Karpas-422 (cell line): Measurements from ENCODE around the gene ACVR1B. TPM values are rescaled to one million over a fixed set of nuclear protein-coding genes. Genes with fewer than 3 reads are reported as not detected.
A peak's percentile ranks its signal among the peaks of the same experiment; 100 is the strongest.

Experiments
- DNase-seq: peaks from one replicate; pipeline ENCODE4 v3.0.0-alpha.2; 2015
- H2AFZ ChIP-seq: fragments of 200-600 bp; sonication (generic); 2 replicates; pipeline ENCODE4 v1.6.1; 2014; ENCODE audit warnings: antibody characterized with exemption, low read length, mixed read lengths
- H3K27ac ChIP-seq: fragments of 200-600 bp; sonication (generic); 2 replicates; pipeline ENCODE4 v1.5.1; 2014; ENCODE audit warnings: mild to moderate bottlenecking, low read length, moderate library complexity
- H3K27me3 ChIP-seq: fragments of 200-600 bp; sonication (generic); 2 replicates; pipeline ENCODE4 v1.6.1; 2014; ENCODE audit warnings: low read length, mixed read lengths
- H3K36me3 ChIP-seq: fragments of 200-600 bp; sonication (generic); 2 replicates; pipeline ENCODE4 v1.6.1; 2014; ENCODE audit warnings: low read length, mixed read lengths; ENCODE audit not compliant: insufficient read depth
- H3K4me1 ChIP-seq: fragments of 200-600 bp; sonication (generic); 2 replicates; pipeline ENCODE4 v1.6.1; 2014; ENCODE audit warnings: mild to moderate bottlenecking, low read length, mixed read lengths
- H3K4me2 ChIP-seq: fragments of 200-600 bp; sonication (generic); 2 replicates; pipeline ENCODE4 v1.6.1; 2014; ENCODE audit warnings: low read length, low read depth, mild to moderate bottlenecking; ENCODE audit not compliant: poor library complexity, severe bottlenecking
- H3K4me3 ChIP-seq: fragments of 200-600 bp; sonication (generic); 2 replicates; pipeline ENCODE4 v1.5.1; 2014; ENCODE audit warnings: mild to moderate bottlenecking, antibody characterized with exemption, low read length, mixed read lengths
- H3K79me2 ChIP-seq: fragments of 200-600 bp; sonication (generic); 2 replicates; pipeline ENCODE4 v1.6.1; 2014; ENCODE audit warnings: mild to moderate bottlenecking, low read length, mixed read lengths
- H3K9ac ChIP-seq: fragments of 200-600 bp; sonication (generic); 2 replicates; pipeline ENCODE4 v1.6.0; 2014; ENCODE audit warnings: low read length
- H3K9me2 ChIP-seq: fragments of 200-600 bp; sonication (generic), shearing (Covaris generic); replicated peaks from 2 replicates; pipeline ENCODE4 v1.6.0; 2014; ENCODE audit warnings: mild to moderate bottlenecking, low read length, moderate library complexity; ENCODE audit not compliant: insufficient read depth
- H3K9me3 ChIP-seq: fragments of 300-700, 200-600 bp; sonication (generic); 2 replicates; pipeline ENCODE4 v1.6.1; 2014; ENCODE audit warnings: low read length, mixed read lengths
- H4K20me1 ChIP-seq: fragments of 200-600 bp; sonication (generic); 2 replicates; pipeline ENCODE4 v1.6.1; 2014; ENCODE audit warnings: mild to moderate bottlenecking, antibody characterized with exemption, low read length, low read depth; ENCODE audit not compliant: insufficient read depth
- total RNA-seq: library from RNA; depleted of rRNA; stranded (reverse); fragments of >200 nt; shearing (Covaris generic); gene quantifications from 2 replicates; pipeline ENCODE4 v1.2.3, GENCODE V29; 2014; ENCODE audit warnings: low replicate concordance

Gene ACVR1B
- total RNA-seq, 1 experiment from 2014 or later: 2.4 TPM

- H3K9ac ChIP-seq: peak overlapping the region; percentile 32
- H3K36me3 ChIP-seq: no peaks in the 10 kb centered on the region
- H3K79me2 ChIP-seq: no peaks in the 10 kb centered on the region
- no peaks in the 10 kb centered on the region for H3K9me2 ChIP-seq
- H3K9me3 ChIP-seq: no peaks in the 10 kb centered on the region
- no peak overlapping the region for H2AFZ ChIP-seq
- 0 out of 2 replicates have a peak, but pooled peaks cover 2% of the 10 kb centered on the region for H3K27me3 ChIP-seq
- H3K4me3 ChIP-seq: no peak overlapping the region
- no peak overlapping the region for H3K4me2 ChIP-seq
- no peaks in the 10 kb centered on the region for H4K20me1 ChIP-seq
- 0 out of 2 replicates have a peak overlapping the region, but pooled peaks have one; percentile 4 for H3K27ac ChIP-seq
- peaks cover 54% of the 10 kb centered on the region for H3K4me1 ChIP-seq
- peak; percentile 65 for DNase-seq
Observed at GRCh38 chr12:52027085-52027843, 75.8 kb downstream of the ACVR1B start.

- DNase-seq: peak; percentile 83
- Histone ChIP-seq H3K4me1 (peaks cover 56% of the 10 kb centered on the region), H3K4me3 (peak overlapping the region; percentile 29; the same call in 1 of the 2 replicates), H3K27me3 (no peaks in the 10 kb centered on the region), H3K9me2 (no peaks in the 10 kb centered on the region), H4K20me1 (no peaks in the 10 kb centered on the region), H2AFZ (no peak overlapping the region), H3K9ac (peak overlapping the region; percentile 32; the same call in 1 of the 2 replicates), H3K36me3 (no peaks in the 10 kb centered on the region), H3K79me2 (no peaks in the 10 kb centered on the region), H3K4me2 (peak overlapping the region; percentile 54), H3K9me3 (no peaks in the 10 kb centered on the region), H3K27ac (no peak overlapping the region)
Observed at GRCh38 chr12:52029685-52030084, 78.2 kb downstream of the ACVR1B start.

GRCh38 chr12:52032446-52032803, 80.9 kb downstream of the ACVR1B start:
- Histone ChIP-seq H3K4me2 (peak overlapping the region; percentile 91), H3K79me2 (no peaks in the 10 kb centered on the region), H2AFZ (peak overlapping the region; percentile 95), H3K36me3 (no peaks in the 10 kb centered on the region), H4K20me1 (no peaks in the 10 kb centered on the region), H3K9me2 (no peaks in the 10 kb centered on the region), H3K4me3 (peak overlapping the region; percentile 68; the same call in 1 of the 2 replicates), H3K4me1 (peaks cover 45% of the 10 kb centered on the region), H3K27me3 (no peaks in the 10 kb centered on the region), H3K27ac (no peak overlapping the region), H3K9ac (peak overlapping the region; percentile 57), H3K9me3 (no peaks in the 10 kb centered on the region)
- DNase-seq: no peak

- Histone ChIP-seq H3K4me2 (peak overlapping the region; percentile 91), H3K27ac (peak overlapping the region; percentile 36; the same call in 1 of the 2 replicates), H3K36me3 (no peaks in the 10 kb centered on the region), H3K4me3 (peak overlapping the region; percentile 68), H2AFZ (peak overlapping the region; percentile 95), H3K9ac (peak overlapping the region; percentile 77), H3K9me2 (no peaks in the 10 kb centered on the region), H3K4me1 (peaks cover 44% of the 10 kb centered on the region), H3K79me2 (no peaks in the 10 kb centered on the region), H3K9me3 (no peaks in the 10 kb centered on the region), H3K27me3 (no peaks in the 10 kb centered on the region), H4K20me1 (no peaks in the 10 kb centered on the region)
- DNase-seq: peak; percentile 97
Observed at GRCh38 chr12:52032804-52033445, 81.4 kb downstream of the ACVR1B start.

- H3K9me2 ChIP-seq: no peaks in the 10 kb centered on the region
- peak overlapping the region; percentile 91 for H3K4me2 ChIP-seq
- peak overlapping the region; percentile 85 for H2AFZ ChIP-seq
- no peaks in the 10 kb centered on the region for H3K79me2 ChIP-seq
- H3K4me1 ChIP-seq: peaks cover 44% of the 10 kb centered on the region
- no peaks in the 10 kb centered on the region for H3K27me3 ChIP-seq
- H3K9me3 ChIP-seq: no peaks in the 10 kb centered on the region
- DNase-seq: peak; percentile 55
- peak overlapping the region; percentile 36; the same call in 1 of the 2 replicates for H3K27ac ChIP-seq
- no peaks in the 10 kb centered on the region for H3K36me3 ChIP-seq
- no peaks in the 10 kb centered on the region for H4K20me1 ChIP-seq
- H3K9ac ChIP-seq: peak overlapping the region; percentile 77
- H3K4me3 ChIP-seq: peak overlapping the region; percentile 68
Observed at GRCh38 chr12:52033446-52034140, 82.1 kb downstream of the ACVR1B start.

- H3K4me1 ChIP-seq: peaks cover 32% of the 10 kb centered on the region
- H4K20me1 ChIP-seq: no peaks in the 10 kb centered on the region
- no peak overlapping the region for H3K4me3 ChIP-seq
- no peak overlapping the region for H3K9ac ChIP-seq
- DNase-seq: no peak
- no peaks in the 10 kb centered on the region for H3K9me2 ChIP-seq
- H3K79me2 ChIP-seq: no peaks in the 10 kb centered on the region
- no peak overlapping the region for H2AFZ ChIP-seq
- H3K9me3 ChIP-seq: no peaks in the 10 kb centered on the region
- H3K4me2 ChIP-seq: no peak overlapping the region
- H3K36me3 ChIP-seq: no peaks in the 10 kb centered on the region
- H3K27me3 ChIP-seq: no peaks in the 10 kb centered on the region
- no peak overlapping the region for H3K27ac ChIP-seq
Observed at GRCh38 chr12:52035190-52035589, 83.7 kb downstream of the ACVR1B start.

GRCh38 chr12:52035926-52036325, 84.4 kb downstream of the ACVR1B start:
- Histone ChIP-seq H3K9ac (no peak overlapping the region), H3K79me2 (no peaks in the 10 kb centered on the region), H3K9me2 (no peaks in the 10 kb centered on the region), H3K4me3 (no peak overlapping the region), H4K20me1 (0 out of 2 replicates have a peak, but pooled peaks cover 4% of the 10 kb centered on the region), H3K27me3 (no peaks in the 10 kb centered on the region), H3K9me3 (no peaks in the 10 kb centered on the region), H2AFZ (no peak overlapping the region), H3K4me2 (no peak overlapping the region), H3K27ac (no peak overlapping the region), H3K4me1 (peaks cover 31% of the 10 kb centered on the region), H3K36me3 (no peaks in the 10 kb centered on the region)
- DNase-seq: no peak
